ENCODE measurements around the gene CCDC157.

The CCDC157 gene

GRCh38 chr22:30405731-30406130 is 48.9 kb downstream of the CCDC157 start:
- Histone ChIP-seq H3F3A (ENCODE audit: control insufficient read depth, insufficient read depth) (no peaks in the 10 kb centered on the region), H3K27ac (ENCODE audit: low read depth, low read length) (no peak overlapping the region), H3K4me1 (ENCODE audit: control insufficient read depth, low read length) (no peaks in the 10 kb centered on the region), H3K79me2 (ENCODE audit: control insufficient read depth, low read length) (no peaks in the 10 kb centered on the region), H3K4me3 (ENCODE audit: low read length) (no peak overlapping the region), H3K36me3 (ENCODE audit: control insufficient read depth, low read length) (no peaks in the 10 kb centered on the region), H3K27me3 (ENCODE audit: control insufficient read depth, low read length) (no peaks in the 10 kb centered on the region), H3K9me2 (replicated peaks; ENCODE audit: control insufficient read depth, low read length) (no peaks in the 10 kb centered on the region), H3K9me3 (ENCODE audit: control insufficient read depth, insufficient read depth, low read length) (no peaks in the 10 kb centered on the region), H4K20me1 (ENCODE audit: control insufficient read depth, insufficient read depth, low read depth, low read length) (no peaks in the 10 kb centered on the region), H3K4me2 (ENCODE audit: low read length) (no peak overlapping the region)
- TF ChIP-seq CTCF (IDR thresholded peaks at IDR 0.05; ENCODE audit: low read depth, low read length, poor library complexity, severe bottlenecking) = no peak
- TF ChIP-seq EZH2phosphoT487 (IDR thresholded peaks at IDR 0.05; ENCODE audit: borderline replicate concordance, low read length) = no peak

- Histone ChIP-seq H3K4me1 (ENCODE audit: control insufficient read depth, low read length) (no peaks in the 10 kb centered on the region), H3K4me2 (ENCODE audit: low read length) (no peak overlapping the region), H3K9me2 (replicated peaks; ENCODE audit: control insufficient read depth, low read length) (no peaks in the 10 kb centered on the region), H3K9me3 (ENCODE audit: control insufficient read depth, insufficient read depth, low read length) (no peaks in the 10 kb centered on the region), H4K20me1 (ENCODE audit: control insufficient read depth, insufficient read depth, low read depth, low read length) (no peaks in the 10 kb centered on the region), H3K79me2 (ENCODE audit: control insufficient read depth, low read length) (no peaks in the 10 kb centered on the region), H3K27ac (ENCODE audit: low read depth, low read length) (no peak overlapping the region), H3K27me3 (ENCODE audit: control insufficient read depth, low read length) (no peaks in the 10 kb centered on the region), H3F3A (ENCODE audit: control insufficient read depth, insufficient read depth) (no peaks in the 10 kb centered on the region), H3K4me3 (ENCODE audit: low read length) (no peak overlapping the region), H3K36me3 (ENCODE audit: control insufficient read depth, low read length) (no peaks in the 10 kb centered on the region)
- TF ChIP-seq EZH2phosphoT487 (IDR thresholded peaks at IDR 0.05; ENCODE audit: borderline replicate concordance, low read length) (no peak), CTCF (IDR thresholded peaks at IDR 0.05; ENCODE audit: low read depth, low read length, poor library complexity, severe bottlenecking) (no peak)
Observed at GRCh38 chr22:30406400-30406799, 49.6 kb downstream of the CCDC157 start.

GRCh38 chr22:30408388-30409102 is 51.7 kb downstream of the CCDC157 start:
- H3K36me3 ChIP-seq (ENCODE audit: control insufficient read depth, low read length) = no peaks in the 10 kb centered on the region

More at GRCh38 chr22:30408388-30409102, 51.7 kb downstream of the CCDC157 start:
- Histone ChIP-seq H3F3A (ENCODE audit: control insufficient read depth, insufficient read depth) (no peaks in the 10 kb centered on the region), H3K4me3 (ENCODE audit: low read length) (no peak overlapping the region), H3K9me2 (replicated peaks; ENCODE audit: control insufficient read depth, low read length) (no peaks in the 10 kb centered on the region), H3K27ac (ENCODE audit: low read depth, low read length) (no peak overlapping the region), H4K20me1 (ENCODE audit: control insufficient read depth, insufficient read depth, low read depth, low read length) (no peaks in the 10 kb centered on the region), H3K27me3 (ENCODE audit: control insufficient read depth, low read length) (no peaks in the 10 kb centered on the region), H3K4me1 (ENCODE audit: control insufficient read depth, low read length) (no peaks in the 10 kb centered on the region), H3K4me2 (ENCODE audit: low read length) (no peak overlapping the region), H3K9me3 (ENCODE audit: control insufficient read depth, insufficient read depth, low read length) (no peaks in the 10 kb centered on the region), H3K79me2 (ENCODE audit: control insufficient read depth, low read length) (no peaks in the 10 kb centered on the region)
- TF ChIP-seq CTCF (IDR thresholded peaks at IDR 0.05; ENCODE audit: low read depth, low read length, poor library complexity, severe bottlenecking) (no peak), EZH2phosphoT487 (IDR thresholded peaks at IDR 0.05; ENCODE audit: borderline replicate concordance, low read length) (no peak)

All from DOHH2 (cell line).